ENCODE measurements around the gene IPP. TPM values are rescaled to one million over a fixed set of nuclear protein-coding genes. Genes with fewer than 3 reads are reported as not detected.

The IPP gene
- 12.5 TPM for polyA plus RNA-seq (2012; ENCODE audit: insufficient read depth, insufficient read length)

DNA sequence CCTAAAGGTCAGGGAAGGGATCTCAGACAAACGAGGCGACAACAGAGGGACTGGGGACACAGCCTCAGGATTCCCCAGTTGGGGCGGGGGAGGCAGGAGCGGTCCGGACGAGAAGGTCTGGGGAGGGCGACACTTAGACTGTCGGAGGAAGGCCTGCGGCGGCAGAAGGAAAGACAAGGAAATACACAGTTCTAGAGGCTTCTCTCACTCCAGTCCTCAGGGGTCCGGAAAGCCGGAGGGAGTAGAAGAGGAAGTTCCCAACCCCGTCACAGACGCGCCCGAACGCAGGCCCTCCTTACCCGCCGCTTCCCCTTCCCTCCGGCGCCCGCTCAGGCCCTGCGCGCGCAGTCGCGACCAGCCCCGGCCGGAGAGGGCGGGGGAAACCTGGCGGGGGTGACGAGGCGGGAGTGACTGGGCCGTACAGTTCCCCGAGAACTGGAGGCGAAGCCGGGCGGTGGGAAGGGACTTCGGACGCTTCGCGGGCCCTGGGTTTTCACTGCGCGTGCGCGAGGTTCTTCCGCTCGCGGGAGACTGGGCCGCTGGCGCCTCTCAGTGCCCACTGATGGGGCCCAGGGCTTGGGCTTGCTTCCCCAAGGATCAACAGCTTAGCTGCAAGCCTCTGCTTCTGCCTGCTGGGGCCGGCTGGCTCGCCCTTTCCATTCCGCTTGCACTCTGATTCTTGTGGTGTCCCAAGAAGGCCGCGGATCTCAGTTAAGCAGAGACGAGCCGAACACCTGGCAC lies at the start of gene IPP:
Gene IPP, minus strand, starts transcription at position 356 of the 741 bp plus-strand sequence. CDS start 4,242 bp downstream, outside the sequence.
- peak within 1 kb of the TSS; percentile 69 for H3K4me3 ChIP-seq (ENCODE audit: low read length)
- DNase-seq (ENCODE audit: low read depth, low spot score): peak; percentile 87

DNA sequence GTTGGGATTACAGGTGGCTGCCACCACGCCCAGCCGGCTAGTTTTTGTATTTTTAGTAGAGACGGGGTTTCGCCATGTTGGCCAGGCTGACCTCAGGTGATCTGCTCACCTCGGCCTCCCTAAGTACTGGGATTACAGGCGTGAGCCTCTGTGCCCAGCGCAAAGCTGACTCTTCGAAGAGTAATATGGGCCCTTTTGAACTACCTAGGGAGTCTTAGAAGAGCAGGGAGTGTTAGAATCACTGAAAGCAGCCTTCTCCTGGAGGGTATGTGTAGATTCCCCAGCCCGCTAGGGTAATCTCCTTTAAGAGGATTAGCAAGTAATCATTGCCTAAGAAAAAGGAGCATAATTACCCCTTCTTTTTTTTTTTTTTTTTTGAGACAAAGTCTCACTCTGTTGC lies 46.5 kb upstream of the IPP start:
- no peak for DNase-seq (ENCODE audit: low read depth, low spot score)
- H3K4me3 ChIP-seq (ENCODE audit: low read length): no peak overlapping the region

DNA sequence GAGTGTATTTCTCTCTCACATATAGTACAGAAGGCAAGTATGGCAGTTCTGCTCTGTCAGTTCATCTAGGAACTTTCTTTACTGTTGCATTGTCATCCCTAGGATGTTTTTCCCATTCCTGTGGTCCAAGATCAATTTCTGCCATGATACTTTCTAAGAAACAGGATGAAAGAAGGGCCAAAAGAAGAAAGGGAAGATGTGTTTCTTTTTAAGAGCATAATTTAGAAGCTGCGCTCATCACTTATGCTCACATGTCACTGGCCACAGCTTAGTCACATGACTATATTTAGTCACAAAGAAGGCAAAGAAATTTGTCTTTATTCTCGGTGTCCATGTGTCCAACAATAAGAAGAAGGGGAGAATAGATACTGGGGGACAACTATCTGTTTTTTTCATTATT lies 45.9 kb upstream of the IPP start:
- H3K4me3 ChIP-seq (ENCODE audit: low read length): no peak overlapping the region
- DNase-seq (ENCODE audit: low read depth, low spot score): no peak

DNA sequence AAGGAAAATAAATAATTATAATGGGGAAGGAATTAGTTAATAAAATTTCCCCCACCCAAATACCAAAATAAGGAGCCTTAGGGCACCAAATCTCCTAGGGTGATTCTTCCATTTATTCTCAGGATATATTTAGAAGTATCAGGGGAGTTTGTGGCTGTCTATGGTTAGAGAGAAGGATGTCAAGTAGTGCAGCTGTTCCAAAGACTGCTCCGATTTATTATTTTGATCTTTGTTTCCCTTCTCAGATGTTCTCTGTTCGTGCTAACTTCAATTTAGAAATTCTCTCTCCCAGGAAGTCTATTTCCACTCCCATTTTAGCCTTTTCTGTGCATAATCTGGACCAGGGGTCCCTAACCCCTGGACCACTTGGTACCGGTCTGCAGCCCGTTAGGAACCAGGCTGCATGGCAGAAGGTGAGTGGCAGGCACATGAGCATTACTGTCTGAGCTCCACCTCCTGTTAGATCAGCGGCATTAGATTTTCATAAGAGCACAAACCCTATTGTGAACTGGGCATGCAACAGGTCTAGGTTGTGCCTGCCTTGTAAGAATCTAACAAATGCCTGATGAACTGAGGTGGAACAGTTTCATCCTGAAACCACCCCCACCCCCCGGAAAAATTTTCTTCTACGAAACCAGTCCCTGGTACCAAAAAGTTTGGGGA lies 43.6 kb upstream of the IPP start:
- no peak overlapping the region for H3K4me3 ChIP-seq (ENCODE audit: low read length)
- no peak for DNase-seq (ENCODE audit: low read depth, low spot score)

GRCh38 chr1:45792744-45793143 lies 42.3 kb upstream of the IPP start:
- H3K4me3 ChIP-seq (ENCODE audit: low read length): no peak overlapping the region
- DNase-seq (ENCODE audit: low read depth, low spot score): no peak

DNA sequence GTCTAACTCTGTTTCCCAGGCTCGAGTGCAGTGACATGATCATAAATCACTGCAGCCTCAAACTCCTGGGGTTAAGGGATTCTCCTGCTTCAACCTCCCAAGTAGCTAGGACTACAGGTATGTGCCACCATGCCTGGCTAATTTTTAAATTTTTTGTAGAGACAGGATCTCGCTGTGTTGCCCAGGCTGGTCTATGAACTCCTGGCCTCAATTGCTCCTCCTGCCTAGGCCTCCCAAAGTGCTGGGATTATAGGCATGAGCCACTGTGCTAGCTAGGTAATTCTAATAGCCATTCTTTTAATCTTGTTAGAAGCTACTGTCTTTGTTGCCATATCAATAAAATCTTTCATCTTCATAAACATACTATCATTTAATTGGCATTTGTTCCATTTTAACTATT lies 39.1 kb upstream of the IPP start:
- H3K4me3 ChIP-seq (ENCODE audit: low read length): no peak overlapping the region
- no peak for DNase-seq (ENCODE audit: low read depth, low spot score)

DNA sequence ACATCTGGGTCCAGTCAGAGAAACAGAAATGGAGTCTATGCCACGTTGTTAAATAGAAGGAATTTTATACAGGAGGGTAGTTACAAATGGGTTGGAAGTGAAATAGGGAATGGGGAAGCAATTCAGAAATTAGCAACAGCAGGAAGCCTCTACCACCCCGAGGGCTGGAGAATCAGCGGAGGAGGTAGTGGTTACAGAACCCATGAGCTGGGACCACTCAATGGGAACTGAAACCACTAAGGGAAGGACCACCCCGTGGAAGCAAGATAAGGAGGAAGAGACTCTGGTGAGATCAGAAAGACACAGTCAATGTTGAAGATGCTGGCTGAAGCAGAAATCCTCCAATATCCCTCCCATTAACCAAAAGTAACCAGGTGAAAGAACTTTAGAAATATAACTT lies 37.5 kb upstream of the IPP start:
- DNase-seq (ENCODE audit: low read depth, low spot score): no peak
- H3K4me3 ChIP-seq (ENCODE audit: low read length): no peak overlapping the region

- DNase-seq (ENCODE audit: low read depth, low spot score): peak; percentile 79
- no peak overlapping the region for H3K4me3 ChIP-seq (ENCODE audit: low read length)
Observed at GRCh38 chr1:45785583-45785982, 35.1 kb upstream of the IPP start.

DNA sequence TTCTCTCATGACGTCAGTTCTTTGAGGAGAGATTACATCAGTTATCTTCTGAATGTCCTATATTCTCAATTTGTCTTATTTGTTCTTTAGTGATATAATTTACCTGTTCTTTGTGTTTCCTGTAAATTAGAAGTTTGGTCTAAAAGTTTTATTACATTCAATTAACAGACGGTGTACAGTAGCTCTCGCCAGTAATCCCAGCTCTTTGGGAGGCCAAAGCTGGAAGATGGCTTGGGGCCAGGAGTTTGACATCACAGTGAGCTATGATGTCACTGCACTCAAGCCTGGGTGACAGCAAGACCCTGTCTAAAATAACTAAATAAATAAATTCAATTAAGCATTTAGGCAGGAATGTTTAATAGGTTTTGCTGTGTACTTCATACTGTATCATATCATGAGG lies 25.3 kb upstream of the IPP start:
- no peak overlapping the region for H3K4me3 ChIP-seq (ENCODE audit: low read length)
- no peak for DNase-seq (ENCODE audit: low read depth, low spot score)

- H3K4me3 ChIP-seq (ENCODE audit: low read length): no peak overlapping the region
- no peak for DNase-seq (ENCODE audit: low read depth, low spot score)
Observed at GRCh38 chr1:45772971-45773370, 22.5 kb upstream of the IPP start.

DNA sequence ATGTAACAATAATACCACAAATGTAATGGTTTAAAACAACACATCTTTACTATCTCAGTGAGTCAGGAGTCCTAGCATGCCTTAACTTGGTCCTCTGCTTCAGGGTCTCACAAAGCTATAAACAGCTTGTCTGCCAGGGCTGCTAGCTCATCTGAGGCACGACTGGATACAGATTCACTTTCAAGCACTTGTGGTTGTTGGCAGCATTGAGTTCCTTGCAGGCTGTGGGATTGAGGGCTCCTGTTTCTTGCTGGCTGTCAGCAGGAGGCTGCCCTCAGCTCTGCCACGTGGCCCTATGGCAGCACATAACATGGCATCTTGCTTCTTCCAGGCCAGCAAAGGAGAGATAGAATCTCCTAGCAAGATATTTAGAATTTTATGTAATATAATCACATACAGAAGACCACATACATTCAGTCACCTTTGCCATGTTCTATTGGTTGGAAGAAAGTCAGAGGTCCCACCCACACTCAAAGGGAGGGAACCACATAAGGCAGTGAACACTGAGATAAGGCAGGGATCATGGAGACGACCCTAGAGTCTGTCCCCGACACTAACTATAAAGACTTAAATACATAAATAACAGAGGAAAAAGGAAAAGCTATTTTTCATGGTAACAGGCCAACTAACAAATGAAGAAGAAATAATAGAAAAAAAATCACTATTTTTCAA lies 18.9 kb upstream of the IPP start:
- no peak for DNase-seq (ENCODE audit: low read depth, low spot score)
- H3K4me3 ChIP-seq (ENCODE audit: low read length): no peak overlapping the region

- H3K4me3 ChIP-seq (ENCODE audit: low read length): no peak overlapping the region
- DNase-seq (ENCODE audit: low read depth, low spot score): no peak
Observed at GRCh38 chr1:45767035-45767434, 16.6 kb upstream of the IPP start.

GRCh38 chr1:45765999-45766792 lies 15.7 kb upstream of the IPP start:
- no peak overlapping the region for H3K4me3 ChIP-seq (ENCODE audit: low read length)
- no peak for DNase-seq (ENCODE audit: low read depth, low spot score)

DNA sequence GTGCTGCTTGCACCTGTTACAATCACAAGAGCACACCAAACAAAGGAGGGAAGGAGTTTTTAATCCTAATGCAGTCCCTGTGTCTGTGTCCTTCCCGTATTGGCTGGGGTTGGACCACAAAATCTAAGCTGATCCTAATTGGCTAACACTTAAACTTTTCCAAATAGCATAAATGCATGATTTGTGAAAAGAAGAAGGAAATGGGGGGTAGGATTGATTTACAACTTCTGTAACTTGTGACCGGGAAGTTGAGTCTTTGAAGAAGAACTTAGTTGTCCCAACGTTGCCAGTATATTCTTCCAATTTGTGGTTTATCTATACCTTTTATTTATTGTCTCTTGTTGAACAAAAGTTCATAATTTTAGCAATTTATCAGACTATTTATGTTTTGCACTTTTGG lies 11.8 kb upstream of the IPP start:
- H3K4me3 ChIP-seq (ENCODE audit: low read length): no peak overlapping the region
- DNase-seq (ENCODE audit: low read depth, low spot score): no peak

GRCh38 chr1:45755697-45756096 lies 5.2 kb upstream of the IPP start:
- H3K4me3 ChIP-seq (ENCODE audit: low read length): no peak overlapping the region
- no peak for DNase-seq (ENCODE audit: low read depth, low spot score)

DNA sequence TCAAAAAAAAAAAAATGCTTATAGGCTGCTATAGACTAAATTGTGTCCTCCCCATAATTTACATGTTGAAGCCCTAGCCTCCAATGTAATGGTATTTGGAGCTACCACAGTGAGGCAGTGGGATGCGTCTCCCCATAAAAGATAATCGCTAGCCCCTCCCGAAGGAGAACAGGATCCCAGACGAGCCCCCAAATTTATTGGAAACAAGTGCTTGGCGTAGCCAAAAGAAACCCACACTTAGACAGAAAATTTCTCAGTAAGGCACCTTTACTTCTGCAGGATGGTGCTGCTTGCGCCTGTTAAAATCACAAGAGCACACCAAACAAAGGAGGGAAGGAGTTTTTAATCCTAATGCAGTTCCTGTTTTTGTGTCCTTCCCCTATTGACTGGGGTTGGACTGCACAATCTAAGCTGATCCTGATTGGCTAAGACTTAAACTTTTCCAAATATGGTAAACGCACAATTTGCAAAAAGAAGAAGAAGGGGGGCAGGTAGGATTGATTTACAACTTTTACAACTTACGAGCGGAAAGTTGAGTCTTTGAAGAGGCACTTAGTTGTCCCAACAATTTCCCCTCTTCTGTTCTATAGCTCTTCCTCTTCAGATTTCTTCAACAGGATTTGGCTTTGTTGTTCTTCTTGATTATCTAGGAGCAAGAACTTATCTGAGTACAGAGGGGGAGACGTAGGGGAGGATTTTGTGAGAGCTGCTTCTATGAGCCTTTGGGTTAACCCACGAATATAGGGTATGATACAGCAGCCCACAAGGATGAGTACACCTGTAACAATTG lies 3.0 kb upstream of the IPP start:
- DNase-seq (ENCODE audit: low read depth, low spot score): peak; percentile 23
- H3K4me3 ChIP-seq (ENCODE audit: low read length): no peak overlapping the region

- DNase-seq (ENCODE audit: low read depth, low spot score): no peak
- H3K4me3 ChIP-seq (ENCODE audit: low read length): no peak overlapping the region
Observed at GRCh38 chr1:45752441-45753052, 2.1 kb upstream of the IPP start.

GRCh38 chr1:45752014-45752413 lies 1.6 kb upstream of the IPP start:
- no peak for DNase-seq (ENCODE audit: low read depth, low spot score)
- no peak overlapping the region for H3K4me3 ChIP-seq (ENCODE audit: low read length)
